Measurements from ENCODE around the gene IQGAP3. TPM values are rescaled to one million over a fixed set of nuclear protein-coding genes. Genes with fewer than 3 reads are reported as not detected.
A peak's percentile ranks its signal among the peaks of the same experiment; 100 is the strongest.
"Not testable (repeated sequence)": the region's sequence is repeated elsewhere in the genome, so short reads cannot be mapped to it uniquely, and the experiment has no call there.

The IQGAP3 gene
- total RNA-seq, 1 experiment from 2014 or later: 21.3 TPM

- Histone ChIP-seq H3K27ac (no peak overlapping the region), H3K36me3 (peaks cover 27% of the 10 kb centered on the region), H3K4me1 (no peaks in the 10 kb centered on the region), H3K9me3 (replicated peaks) (no peaks in the 10 kb centered on the region), H3K27me3 (no peaks in the 10 kb centered on the region), H3K4me3 (no peak overlapping the region)
- no peak for DNase-seq
These were observed 11.7 kb downstream of the IQGAP3 start for GRCh38 chr1:156560585-156561163.

GRCh38 chr1:156559797-156560385 is 12.5 kb downstream of the IQGAP3 start:
- Histone ChIP-seq H3K36me3 (peaks cover 32% of the 10 kb centered on the region), H3K4me1 (no peaks in the 10 kb centered on the region), H3K4me3 (no peak overlapping the region), H3K9me3 (replicated peaks) (no peaks in the 10 kb centered on the region), H3K27me3 (no peaks in the 10 kb centered on the region), H3K27ac (no peak overlapping the region)
- no peak for DNase-seq

- no peaks in the 10 kb centered on the region for H3K4me1 ChIP-seq
- no peak for DNase-seq
These were observed 13.1 kb downstream of the IQGAP3 start for GRCh38 chr1:156559086-156559796.

GRCh38 chr1:156556354-156556753 is 16.0 kb downstream of the IQGAP3 start:
- H3K9me3 ChIP-seq (replicated peaks): no peaks in the 10 kb centered on the region
- DNase-seq: peak; percentile 47 to 50
- no peaks in the 10 kb centered on the region for H3K27me3 ChIP-seq
- no peaks in the 10 kb centered on the region for H3K4me1 ChIP-seq
- no peak overlapping the region for H3K4me3 ChIP-seq
- H3K27ac ChIP-seq: no peak overlapping the region
- H3K36me3 ChIP-seq: peaks cover 34% of the 10 kb centered on the region

More at GRCh38 chr1:156559086-156559796, 13.1 kb downstream of the IQGAP3 start:
- peaks cover 30% of the 10 kb centered on the region for H3K36me3 ChIP-seq
- no peak overlapping the region for H3K4me3 ChIP-seq
- H3K27me3 ChIP-seq: no peaks in the 10 kb centered on the region
- no peak overlapping the region for H3K27ac ChIP-seq
- H3K9me3 ChIP-seq (replicated peaks): no peaks in the 10 kb centered on the region

GRCh38 chr1:156555715-156556114 is 16.6 kb downstream of the IQGAP3 start:
- no peaks in the 10 kb centered on the region for H3K27me3 ChIP-seq
- no peaks in the 10 kb centered on the region for H3K9me3 ChIP-seq (replicated peaks)
- no peak overlapping the region for H3K27ac ChIP-seq
- H3K4me3 ChIP-seq: no peak overlapping the region
- DNase-seq: no peak
- H3K36me3 ChIP-seq: peaks cover 34% of the 10 kb centered on the region
- H3K4me1 ChIP-seq: no peaks in the 10 kb centered on the region

- no peak overlapping the region for H3K27ac ChIP-seq
- H3K36me3 ChIP-seq: peaks cover 30% of the 10 kb centered on the region
- no peaks in the 10 kb centered on the region for H3K27me3 ChIP-seq
- no peaks in the 10 kb centered on the region for H3K4me1 ChIP-seq
- DNase-seq: no peak
- H3K4me3 ChIP-seq: no peak overlapping the region
- H3K9me3 ChIP-seq (replicated peaks): no peaks in the 10 kb centered on the region
These were observed 17.4 kb downstream of the IQGAP3 start for GRCh38 chr1:156554971-156555370.

GRCh38 chr1:156553860-156554485 is 18.4 kb downstream of the IQGAP3 start:
- no peaks in the 10 kb centered on the region for H3K9me3 ChIP-seq (replicated peaks)

GRCh38 chr1:156552937-156553336 is 19.4 kb downstream of the IQGAP3 start:
- H3K4me3 ChIP-seq; H3K27me3 ChIP-seq; H3K4me1 ChIP-seq; H3K9me3 ChIP-seq (replicated peaks); H3K27ac ChIP-seq; DNase-seq: not testable (repeated sequence)
- peaks cover 30% of the 10 kb centered on the region for H3K36me3 ChIP-seq

More at GRCh38 chr1:156553860-156554485, 18.4 kb downstream of the IQGAP3 start:
- DNase-seq: no peak
- Histone ChIP-seq H3K27ac (no peak overlapping the region), H3K36me3 (peaks cover 27% of the 10 kb centered on the region), H3K4me3 (no peak overlapping the region), H3K27me3 (no peaks in the 10 kb centered on the region), H3K4me1 (no peaks in the 10 kb centered on the region)

GRCh38 chr1:156552518-156552917 is 19.8 kb downstream of the IQGAP3 start:
- Histone ChIP-seq H3K27ac (no peak overlapping the region), H3K36me3 (peaks cover 31% of the 10 kb centered on the region), H3K4me3 (no peak overlapping the region), H3K4me1 (no peaks in the 10 kb centered on the region), H3K9me3 (replicated peaks) (no peaks in the 10 kb centered on the region), H3K27me3 (no peaks in the 10 kb centered on the region)
- no peak for DNase-seq

- Histone ChIP-seq H3K27ac (no peak overlapping the region), H3K4me3 (no peak overlapping the region), H3K36me3 (peaks cover 31% of the 10 kb centered on the region), H3K4me1 (no peaks in the 10 kb centered on the region), H3K27me3 (no peaks in the 10 kb centered on the region), H3K9me3 (replicated peaks) (no peaks in the 10 kb centered on the region)
- DNase-seq: no peak
These were observed 20.5 kb downstream of the IQGAP3 start for GRCh38 chr1:156551869-156552268.

GRCh38 chr1:156551066-156551643 is 21.2 kb downstream of the IQGAP3 start:
- H3K9me3 ChIP-seq (replicated peaks): no peaks in the 10 kb centered on the region
- no peak for DNase-seq
- peaks cover 29% of the 10 kb centered on the region for H3K36me3 ChIP-seq
- H3K27me3 ChIP-seq: no peaks in the 10 kb centered on the region
- no peaks in the 10 kb centered on the region for H3K4me1 ChIP-seq
- no peak overlapping the region for H3K4me3 ChIP-seq
- no peak overlapping the region for H3K27ac ChIP-seq

- Histone ChIP-seq H3K4me3 (no peak overlapping the region), H3K4me1 (no peaks in the 10 kb centered on the region), H3K36me3 (peaks cover 21% of the 10 kb centered on the region; the same call in 1 of the 2 replicates), H3K9me3 (replicated peaks) (no peaks in the 10 kb centered on the region), H3K27me3 (no peaks in the 10 kb centered on the region), H3K27ac (no peak overlapping the region)
- no peak for DNase-seq
These were observed 22.0 kb downstream of the IQGAP3 start for GRCh38 chr1:156550346-156550745.

GRCh38 chr1:156549831-156550230 is 22.5 kb downstream of the IQGAP3 start:
- no peak overlapping the region for H3K27ac ChIP-seq
- H3K9me3 ChIP-seq (replicated peaks): no peaks in the 10 kb centered on the region
- DNase-seq: no peak
- no peak overlapping the region for H3K4me3 ChIP-seq
- H3K27me3 ChIP-seq: no peaks in the 10 kb centered on the region
- H3K36me3 ChIP-seq: peaks cover 18% of the 10 kb centered on the region; the same call in 1 of the 2 replicates
- H3K4me1 ChIP-seq: no peaks in the 10 kb centered on the region

GRCh38 chr1:156549390-156549789 is 23.0 kb downstream of the IQGAP3 start:
- no peak for DNase-seq
- Histone ChIP-seq H3K9me3 (replicated peaks) (no peaks in the 10 kb centered on the region), H3K36me3 (peaks cover 15% of the 10 kb centered on the region; the same call in 1 of the 2 replicates), H3K27ac (no peak overlapping the region), H3K4me1 (no peaks in the 10 kb centered on the region), H3K4me3 (no peak overlapping the region), H3K27me3 (no peaks in the 10 kb centered on the region)

- H3K36me3 ChIP-seq: peaks cover 15% of the 10 kb centered on the region; the same call in 1 of the 2 replicates
- no peak overlapping the region for H3K27ac ChIP-seq
- no peak overlapping the region for H3K4me3 ChIP-seq
- no peaks in the 10 kb centered on the region for H3K4me1 ChIP-seq
- no peaks in the 10 kb centered on the region for H3K9me3 ChIP-seq (replicated peaks)
- H3K27me3 ChIP-seq: no peaks in the 10 kb centered on the region
- DNase-seq: no peak
These were observed 24.4 kb downstream of the IQGAP3 start for GRCh38 chr1:156547982-156548381.

Data from SJCRH30 (cell line).